Activated naive CD8-positive, alpha-beta T cell treated with anti-CD3 and anti-CD28 coated beads, Interleukin-2, amount 50 U/mL, for 24 hours (primary cell): ENCODE data around the gene MCF2L.

ENCODE experiments used
- ATAC-seq: fragments of 150-1000 bp; cut with Tn5 transposase; one replicate; pipeline ENCODE4 v1.10.0; 2021
- DNase-seq: peaks from one replicate; pipeline ENCODE4 v3.0.0; 2021
- H3K27ac Mint-ChIP-seq: one replicate; pipeline ENCODE4 v1.8.0; 2021; ENCODE audit warnings: mild to moderate bottlenecking, mixed read lengths
- H3K27me3 Mint-ChIP-seq: one replicate; pipeline ENCODE4 v1.8.0; 2021; ENCODE audit warnings: mixed read lengths
- H3K36me3 Mint-ChIP-seq: one replicate; pipeline ENCODE4 v1.8.0; 2021; ENCODE audit warnings: low read depth, mixed read lengths
- H3K4me1 Mint-ChIP-seq: one replicate; pipeline ENCODE4 v1.8.0; 2021; ENCODE audit warnings: mixed read lengths
- H3K4me3 Mint-ChIP-seq: one replicate; pipeline ENCODE4 v1.8.0; 2021; ENCODE audit warnings: mild to moderate bottlenecking, moderate library complexity, mixed read lengths
- H3K9me3 Mint-ChIP-seq: one replicate; pipeline ENCODE4 v1.8.0; 2021; ENCODE audit warnings: mixed read lengths

MCF2L gene

GRCh38 chr13:113146750-113147149, 177.7 kb downstream of the MCF2L start:
- peaks cover 9% of the 10 kb centered on the region for H3K27me3 Mint-ChIP-seq
- no peaks in the 10 kb centered on the region for H3K36me3 Mint-ChIP-seq
- peaks cover 7% of the 10 kb centered on the region for H3K4me1 Mint-ChIP-seq
- ATAC-seq, result no peak
- no peak overlapping the region for H3K4me3 Mint-ChIP-seq
- DNase-seq, result no peak
- H3K27ac Mint-ChIP-seq, result no peak overlapping the region
- H3K9me3 Mint-ChIP-seq, result no peaks in the 10 kb centered on the region

DNA sequence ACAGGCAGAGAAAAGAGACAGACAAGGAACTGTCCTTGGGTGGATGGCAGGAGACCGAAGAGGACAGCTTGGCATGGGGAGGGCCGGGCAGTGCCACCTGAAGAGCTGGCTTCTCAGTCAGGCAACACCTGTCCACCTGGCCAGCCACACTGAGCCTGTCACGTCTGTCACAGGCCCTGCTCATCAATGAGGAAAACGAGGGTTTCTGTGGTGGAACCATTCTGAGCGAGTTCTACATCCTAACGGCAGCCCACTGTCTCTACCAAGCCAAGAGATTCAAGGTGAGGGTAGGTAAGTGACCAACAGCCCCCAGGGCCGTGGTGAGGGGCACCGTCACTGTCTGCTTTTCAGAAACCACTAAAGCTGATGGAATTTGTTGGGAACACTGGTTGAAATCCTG, 178.2 kb downstream of the MCF2L start:
- no peak for ATAC-seq
- H3K36me3 Mint-ChIP-seq, result no peaks in the 10 kb centered on the region
- no peak overlapping the region for H3K4me3 Mint-ChIP-seq
- H3K4me1 Mint-ChIP-seq, result peaks cover 9% of the 10 kb centered on the region
- peaks cover 11% of the 10 kb centered on the region for H3K27me3 Mint-ChIP-seq
- DNase-seq, result no peak
- no peaks in the 10 kb centered on the region for H3K9me3 Mint-ChIP-seq
- H3K27ac Mint-ChIP-seq, result no peak overlapping the region

- Mint-ChIP-seq H3K27me3 (peaks cover 19% of the 10 kb centered on the region), H3K9me3 (no peaks in the 10 kb centered on the region)
- no peak for DNase-seq
Measured at GRCh38 chr13:113148407-113148806, 179.4 kb downstream of the MCF2L start.

GRCh38 chr13:113148940-113149503, 180.0 kb downstream of the MCF2L start:
- no peaks in the 10 kb centered on the region for H3K9me3 Mint-ChIP-seq
- ATAC-seq, result no peak
- H3K4me1 Mint-ChIP-seq, result peaks cover 21% of the 10 kb centered on the region
- H3K36me3 Mint-ChIP-seq, result no peaks in the 10 kb centered on the region
- no peak for DNase-seq
- peaks cover 19% of the 10 kb centered on the region for H3K27me3 Mint-ChIP-seq
- no peak overlapping the region for H3K27ac Mint-ChIP-seq
- H3K4me3 Mint-ChIP-seq, result no peak overlapping the region

More at GRCh38 chr13:113148407-113148806, 179.4 kb downstream of the MCF2L start:
- ATAC-seq, result no peak
- Mint-ChIP-seq H3K4me3 (no peak overlapping the region), H3K27ac (no peak overlapping the region), H3K36me3 (no peaks in the 10 kb centered on the region), H3K4me1 (peaks cover 17% of the 10 kb centered on the region)
